Tibial nerve (tissue), 4 donors: ENCODE measurements around the gene LRRC15. TPM values are rescaled to one million over a fixed set of nuclear protein-coding genes. Genes with fewer than 3 reads are reported as not detected.
A peak's percentile ranks its signal among the peaks of the same experiment; 100 is the strongest.

Source experiments
- DNase-seq, 2 donors: peaks; one replicate each; pipeline ENCODE4 v3.0.0-alpha.2; 2019; ENCODE audit warnings: low spot score in 2 of 2
- H3K27ac ChIP-seq, 4 donors: fragments of 200-600 bp; sonication (generic) in 3 of 4; one replicate each; pipeline ENCODE4 v1.5.1; 2017 to 2019; ENCODE audit warnings: mild to moderate bottlenecking in 1 of 4
- H3K27me3 ChIP-seq, 2 donors: fragments of 200-600 bp; sonication (generic) in 1 of 2; one replicate each; pipeline versions ENCODE4 v1.5.1 to v1.6.0; 2017 to 2019
- H3K36me3 ChIP-seq, 3 donors: fragments of 200-600 bp; sonication (generic); one replicate each; pipeline ENCODE4 v1.5.1; 2018 to 2019
- H3K4me1 ChIP-seq, 4 donors: fragments of 200-600 bp; sonication (generic) in 3 of 4; one replicate each; pipeline ENCODE4 v1.5.1; 2017 to 2019
- H3K4me3 ChIP-seq, 4 donors: fragments of 200-600 bp; sonication (generic) in 3 of 4; one replicate each; pipeline ENCODE4 v1.5.1; 2017 to 2019; ENCODE audit warnings: mild to moderate bottlenecking in 1 of 4, moderate library complexity in 1 of 4
- H3K9me3 ChIP-seq, 4 donors: fragments of 200-600 bp; sonication (generic) in 3 of 4; one replicate each; pipeline ENCODE4 v1.5.1; 2017 to 2019
- EP300 ChIP-seq, 2 donors: sonication (generic); formaldehyde crosslinking; IDR thresholded peaks; one replicate each; pipeline ENCODE4 v1.6.1; 2017; ENCODE audit warnings: antibody characterized with exemption in 2 of 2, mild to moderate bottlenecking in 1 of 2
- POLR2A ChIP-seq, 2 donors: fragments of 450-650 bp; IDR thresholded peaks; one replicate each; pipeline ENCODE4 v1.6.1; 2017; ENCODE audit warnings: antibody characterized with exemption in 2 of 2, mild to moderate bottlenecking in 2 of 2, moderate library complexity in 2 of 2
- WGBS, 2 donors: methylation state at CpG; one replicate each; pipeline ENCODE4 v1.1.5; 2018; 5-methylcytosine and 5-hydroxymethylcytosine counted together
- total RNA-seq, 4 donors: library from RNA; depleted of rRNA; stranded (reverse); fragments of >200 nt; gene quantifications; one replicate each; pipeline ENCODE4 v1.1.0, GENCODE V29; 2016
- TF ChIP-seq, protein P1 (sequence below), 5 experiments: fragments of 200-600 bp in 3 of 5; fragments of 450-650 bp in 2 of 5; sonication (generic) in 3 of 5; IDR thresholded peaks; one replicate each; pipeline ENCODE4 v1.5.1; 2016 to 2019; ENCODE audit warnings: antibody characterized with exemption in 5 of 5, mild to moderate bottlenecking in 3 of 5, moderate library complexity in 2 of 5

LRRC15 gene
- total RNA-seq, 4 donors from 2014 or later, result not detected

DNA sequence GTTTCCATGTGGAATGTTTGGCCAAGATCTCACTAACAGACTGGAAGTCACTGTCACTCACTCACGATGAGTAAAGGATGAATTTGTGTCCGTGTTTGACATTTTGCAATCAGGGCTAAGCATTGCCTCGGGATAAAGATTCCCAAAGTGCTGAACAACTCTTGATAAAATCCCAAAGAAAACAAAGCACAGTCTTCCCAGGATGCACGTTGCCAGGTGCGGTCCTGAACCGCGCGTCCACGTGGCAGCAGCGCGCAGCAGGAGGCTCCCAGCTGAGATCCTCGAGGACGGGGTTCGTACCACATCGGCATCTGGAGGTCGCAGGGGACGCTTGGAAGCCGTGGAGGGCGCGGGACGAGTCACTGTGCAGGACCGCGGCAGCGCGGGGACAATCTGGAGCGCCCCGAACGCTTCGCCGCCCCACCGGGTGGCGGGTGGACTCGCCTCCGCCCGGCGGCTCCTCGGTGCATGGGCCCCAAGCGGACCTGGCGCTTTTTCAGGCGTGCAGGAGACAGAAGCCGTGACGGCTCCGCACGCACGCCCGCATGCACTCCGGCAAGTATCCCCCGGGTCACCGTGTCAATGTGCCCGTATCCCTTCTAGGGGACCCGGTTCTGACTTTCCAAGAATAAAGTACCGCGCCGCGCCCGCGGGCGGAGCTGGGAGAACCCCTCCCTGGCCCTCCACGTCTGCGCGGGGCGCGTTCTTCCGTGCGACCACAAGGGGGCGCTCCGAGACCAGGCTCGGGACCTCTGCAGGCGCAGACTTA is 36.1 kb downstream of the LRRC15 start:
- H3K4me1 ChIP-seq, result peaks cover 0 to 11% (median 3%) of the 10 kb centered on the region in 4 donors
- H3K4me3 ChIP-seq, result peak overlapping the region; percentile 20 to 54 (median 43)
- 4 to 8% methylated on average over 23 to 57 of the region's 69 CpGs for WGBS, 2 donors
- peak; percentile 78 to 89 for DNase-seq
- no peaks in the 10 kb centered on the region for H3K36me3 ChIP-seq
- no peak overlapping the region for H3K27ac ChIP-seq
- no peaks in the 10 kb centered on the region for H3K9me3 ChIP-seq
- peaks cover 0 to 13% of the 10 kb centered on the region in 2 donors for H3K27me3 ChIP-seq
- TF ChIP-seq, protein P1, sequence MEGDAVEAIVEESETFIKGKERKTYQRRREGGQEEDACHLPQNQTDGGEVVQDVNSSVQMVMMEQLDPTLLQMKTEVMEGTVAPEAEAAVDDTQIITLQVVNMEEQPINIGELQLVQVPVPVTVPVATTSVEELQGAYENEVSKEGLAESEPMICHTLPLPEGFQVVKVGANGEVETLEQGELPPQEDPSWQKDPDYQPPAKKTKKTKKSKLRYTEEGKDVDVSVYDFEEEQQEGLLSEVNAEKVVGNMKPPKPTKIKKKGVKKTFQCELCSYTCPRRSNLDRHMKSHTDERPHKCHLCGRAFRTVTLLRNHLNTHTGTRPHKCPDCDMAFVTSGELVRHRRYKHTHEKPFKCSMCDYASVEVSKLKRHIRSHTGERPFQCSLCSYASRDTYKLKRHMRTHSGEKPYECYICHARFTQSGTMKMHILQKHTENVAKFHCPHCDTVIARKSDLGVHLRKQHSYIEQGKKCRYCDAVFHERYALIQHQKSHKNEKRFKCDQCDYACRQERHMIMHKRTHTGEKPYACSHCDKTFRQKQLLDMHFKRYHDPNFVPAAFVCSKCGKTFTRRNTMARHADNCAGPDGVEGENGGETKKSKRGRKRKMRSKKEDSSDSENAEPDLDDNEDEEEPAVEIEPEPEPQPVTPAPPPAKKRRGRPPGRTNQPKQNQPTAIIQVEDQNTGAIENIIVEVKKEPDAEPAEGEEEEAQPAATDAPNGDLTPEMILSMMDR (IDR thresholded peaks at IDR 0.05), result peak; percentile 95 to 99 (median 97)
- no peak for TF ChIP-seq EP300 (IDR thresholded peaks at IDR 0.05)

DNA sequence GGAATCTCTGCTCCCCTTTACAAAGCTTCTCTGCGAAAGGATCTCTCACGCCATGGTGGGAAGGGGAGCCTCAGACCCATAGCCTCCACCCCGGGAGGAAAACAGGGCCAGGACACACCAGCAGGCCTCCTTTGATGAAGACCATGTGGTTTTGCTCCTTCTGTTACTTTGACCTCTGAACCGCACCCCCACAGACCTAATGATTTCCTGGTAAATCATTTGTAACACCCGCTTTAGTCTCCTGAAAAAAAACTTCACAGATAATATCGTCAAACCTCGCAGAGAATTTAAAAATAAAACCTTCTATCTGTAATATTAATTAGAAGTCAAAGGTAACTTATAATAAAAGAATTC is 36.7 kb downstream of the LRRC15 start:
- H3K27ac ChIP-seq, result no peak overlapping the region
- WGBS, 2 donors, result 84 to 92% methylated on average over 7 of the region's 7 CpGs
- TF ChIP-seq, protein P1 (IDR thresholded peaks at IDR 0.05), result no peak
- TF ChIP-seq EP300 (IDR thresholded peaks at IDR 0.05), result no peak
- no peak for TF ChIP-seq POLR2A (IDR thresholded peaks at IDR 0.05)

GRCh38 chr3:194330579-194330978 is 39.0 kb downstream of the LRRC15 start:
- WGBS, 2 donors, result 63 to 67% methylated on average over 4 of the region's 4 CpGs
- no peak for DNase-seq
- Histone ChIP-seq H3K4me3 (no peak overlapping the region), H3K4me1 (peaks cover 0 to 11% (median 3%) of the 10 kb centered on the region in 4 donors), H3K27ac (no peak overlapping the region), H3K27me3 (peaks cover 0 to 25% of the 10 kb centered on the region in 2 donors), H3K36me3 (no peaks in the 10 kb centered on the region), H3K9me3 (no peaks in the 10 kb centered on the region)
- no peak for TF ChIP-seq EP300 (IDR thresholded peaks at IDR 0.05)
- no peak for TF ChIP-seq POLR2A (IDR thresholded peaks at IDR 0.05)
- TF ChIP-seq, protein P1 (IDR thresholded peaks at IDR 0.05), result no peak

More for the DNA sequence above, 36.7 kb downstream of the LRRC15 start:
- Histone ChIP-seq H3K4me3 (no peak overlapping the region), H3K9me3 (no peaks in the 10 kb centered on the region), H3K36me3 (no peaks in the 10 kb centered on the region), H3K4me1 (peaks cover 0 to 11% (median 3%) of the 10 kb centered on the region in 4 donors), H3K27me3 (peaks cover 0 to 13% of the 10 kb centered on the region in 2 donors)
- no peak for DNase-seq

GRCh38 chr3:194330160-194330559 is 39.4 kb downstream of the LRRC15 start:
- Histone ChIP-seq H3K27me3 (peaks cover 0 to 28% of the 10 kb centered on the region in 2 donors), H3K4me3 (no peak overlapping the region), H3K4me1 (peaks cover 0 to 11% (median 3%) of the 10 kb centered on the region in 4 donors), H3K36me3 (no peaks in the 10 kb centered on the region), H3K27ac (no peak overlapping the region), H3K9me3 (no peaks in the 10 kb centered on the region)
- WGBS, 2 donors, result 79 to 85% methylated on average over 10 of the region's 10 CpGs
- TF ChIP-seq EP300 (IDR thresholded peaks at IDR 0.05) (no peak), POLR2A (IDR thresholded peaks at IDR 0.05) (no peak)
- TF ChIP-seq, protein P1 (IDR thresholded peaks at IDR 0.05), result no peak
- no peak for DNase-seq

DNA sequence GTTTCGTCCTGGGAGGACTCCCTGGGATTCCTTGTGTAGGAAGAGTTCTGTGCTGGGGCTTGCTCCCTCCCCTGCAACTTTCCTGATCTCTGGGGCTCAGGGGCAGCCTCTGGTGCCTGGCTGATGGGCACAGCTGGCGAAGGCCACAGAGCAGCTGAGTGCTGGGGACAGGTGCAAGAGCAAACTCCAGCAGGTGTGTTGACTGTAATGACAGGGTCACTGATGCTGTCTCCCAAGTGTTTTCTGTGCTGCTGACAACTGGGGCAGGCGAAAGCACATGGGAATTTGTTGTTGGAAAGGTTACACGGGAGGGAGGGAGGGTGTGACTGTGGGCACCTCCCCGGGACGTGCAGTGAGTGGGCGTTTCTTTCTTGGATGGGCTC is 40.0 kb downstream of the LRRC15 start:
- 80 to 83% methylated on average over 7 of the region's 7 CpGs for WGBS, 2 donors
- H3K4me3 ChIP-seq, result no peak overlapping the region
- no peak for DNase-seq
- no peaks in the 10 kb centered on the region for H3K9me3 ChIP-seq
- no peaks in the 10 kb centered on the region for H3K36me3 ChIP-seq
- no peak overlapping the region for H3K27ac ChIP-seq
- peaks cover 0 to 11% (median 3%) of the 10 kb centered on the region in 4 donors for H3K4me1 ChIP-seq
- no peak for TF ChIP-seq POLR2A (IDR thresholded peaks at IDR 0.05)
- TF ChIP-seq, protein P1 (IDR thresholded peaks at IDR 0.05), result no peak
- no peak for TF ChIP-seq EP300 (IDR thresholded peaks at IDR 0.05)
- H3K27me3 ChIP-seq, result peaks cover 0 to 28% of the 10 kb centered on the region in 2 donors
